Cerebellar nuclear complex (tissue), 1 donor: ENCODE results near the gene DNAH6.
"Not testable (repeated sequence)": the region's sequence is repeated elsewhere in the genome, so short reads cannot be mapped to it uniquely, and the experiment has no call there.

ENCODE experiments used
- DNase-seq, 2 experiments: peaks; one replicate each; lab custom pipeline; 2025; lab: John Stamatoyannopoulos, UW

Gene DNAH6, protein sequence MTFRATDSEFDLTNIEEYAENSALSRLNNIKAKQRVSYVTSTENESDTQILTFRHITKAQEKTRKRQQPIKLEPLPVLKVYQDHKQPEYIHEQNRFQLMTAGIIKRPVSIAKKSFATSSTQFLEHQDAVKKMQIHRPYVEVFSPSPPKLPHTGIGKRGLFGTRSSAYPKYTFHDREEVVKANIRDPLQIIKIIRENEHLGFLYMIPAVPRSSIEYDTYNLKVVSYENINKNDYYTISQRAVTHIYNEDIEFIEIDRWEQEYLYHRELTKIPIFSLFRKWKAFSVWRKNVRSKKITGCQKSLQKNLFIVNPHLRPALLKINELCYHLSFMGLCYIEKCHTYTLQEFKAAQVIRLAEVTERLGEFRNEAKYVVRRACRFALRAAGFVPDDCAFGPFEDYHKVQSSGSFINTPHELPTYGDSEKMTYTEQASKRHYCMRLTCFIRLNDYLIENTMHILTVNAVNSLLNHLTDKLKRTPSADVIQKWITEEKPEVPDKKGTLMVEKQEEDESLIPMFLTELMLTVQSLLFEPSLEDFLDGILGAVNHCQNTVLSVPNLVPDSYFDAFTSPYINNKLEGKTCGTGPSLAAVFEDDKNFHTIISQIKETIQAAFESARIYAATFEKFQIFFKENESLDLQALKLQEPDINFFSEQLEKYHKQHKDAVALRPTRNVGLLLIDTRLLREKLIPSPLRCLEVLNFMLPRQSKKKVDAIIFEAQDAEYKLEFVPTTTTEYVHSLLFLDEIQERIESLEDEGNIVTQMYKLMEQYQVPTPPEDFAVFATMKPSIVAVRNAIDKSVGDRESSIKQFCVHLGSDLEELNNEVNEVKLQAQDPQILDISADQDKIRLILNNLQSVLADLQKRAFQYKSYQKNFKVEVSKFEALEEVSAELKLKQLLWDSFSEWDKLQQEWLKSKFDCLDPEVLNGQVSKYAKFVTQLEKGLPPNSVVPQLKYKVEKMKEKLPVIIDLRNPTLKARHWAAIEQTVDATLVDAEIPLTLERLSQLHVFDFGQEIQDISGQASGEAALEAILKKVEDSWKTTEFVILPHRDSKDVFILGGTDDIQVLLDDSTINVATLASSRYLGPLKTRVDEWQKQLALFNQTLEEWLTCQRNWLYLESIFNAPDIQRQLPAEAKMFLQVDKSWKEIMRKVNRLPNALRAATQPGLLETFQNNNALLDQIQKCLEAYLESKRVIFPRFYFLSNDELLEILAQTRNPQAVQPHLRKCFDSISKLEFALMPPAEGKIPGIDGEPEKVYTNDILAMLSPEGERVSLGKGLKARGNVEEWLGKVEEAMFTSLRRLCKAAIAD (N-terminal part only)

GRCh38 chr2:84516234-84516986 lies at the start of gene DNAH6:
Gene DNAH6, plus strand, starts transcription at chr2:84516498. Its CDS starts 1,329 bp downstream, at chr2:84517827.
- peak; percentile 47 to 89 for DNase-seq

- no peak for DNase-seq
These were observed 48.9 kb upstream of the DNAH6 start for GRCh38 chr2:84467389-84467788.

DNA sequence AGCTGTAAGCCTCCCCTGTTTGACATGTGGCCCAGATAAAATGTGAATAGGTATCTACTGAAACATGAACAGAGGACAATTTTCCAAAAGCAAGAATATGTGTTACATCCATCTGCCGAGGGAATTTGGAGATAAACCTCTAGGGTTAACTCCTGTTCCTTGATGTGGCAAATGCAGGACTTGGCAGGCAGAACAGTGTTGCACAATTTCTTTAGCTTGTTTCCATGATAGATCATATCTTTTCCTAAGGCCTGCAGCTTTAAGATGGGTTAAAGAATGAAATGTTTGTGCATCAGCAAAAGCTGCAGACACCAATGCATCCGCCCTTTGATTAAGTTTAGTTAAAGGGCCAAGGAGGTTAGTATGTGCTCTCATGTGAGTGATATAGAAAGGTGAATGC lies 43.9 kb upstream of the DNAH6 start:
- not testable (repeated sequence) for DNase-seq

DNA sequence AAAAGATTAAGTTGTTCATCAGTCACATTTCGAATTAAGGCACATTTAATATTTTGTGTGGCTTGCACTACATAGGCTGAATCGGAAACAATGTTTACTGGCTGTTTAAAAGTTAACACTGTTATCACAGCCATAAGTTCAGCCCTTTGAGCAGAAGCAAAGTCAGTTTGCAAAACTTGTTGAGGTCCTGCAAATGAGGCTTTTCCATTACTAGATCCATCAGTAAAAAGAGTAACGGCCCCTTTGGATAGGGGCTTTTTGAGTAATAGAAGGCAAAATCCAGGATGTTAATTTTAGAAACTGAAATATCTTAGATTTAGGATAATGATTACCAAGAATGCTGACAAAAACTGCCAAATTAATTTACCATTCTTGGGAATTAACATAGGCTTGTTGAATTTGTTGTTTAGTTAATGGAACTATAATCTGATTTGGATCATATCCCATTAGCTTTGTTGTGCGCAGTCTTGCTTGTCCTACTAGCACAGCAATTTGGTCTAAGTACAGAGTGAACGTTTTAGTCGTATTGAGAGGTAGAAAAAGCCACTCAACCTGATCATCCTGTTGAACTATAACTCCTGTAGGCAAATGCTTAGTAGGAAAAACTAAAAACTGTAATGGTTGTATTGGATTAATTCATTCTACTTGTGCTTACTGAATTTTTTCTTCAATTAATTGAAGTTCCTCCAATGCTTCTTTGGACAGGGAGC lies 43.3 kb upstream of the DNAH6 start:
- no peak for DNase-seq

GRCh38 chr2:84474176-84474575 lies 42.1 kb upstream of the DNAH6 start:
- no peak for DNase-seq

- no peak for DNase-seq
These were observed 38.4 kb upstream of the DNAH6 start for GRCh38 chr2:84477886-84478285.

DNA sequence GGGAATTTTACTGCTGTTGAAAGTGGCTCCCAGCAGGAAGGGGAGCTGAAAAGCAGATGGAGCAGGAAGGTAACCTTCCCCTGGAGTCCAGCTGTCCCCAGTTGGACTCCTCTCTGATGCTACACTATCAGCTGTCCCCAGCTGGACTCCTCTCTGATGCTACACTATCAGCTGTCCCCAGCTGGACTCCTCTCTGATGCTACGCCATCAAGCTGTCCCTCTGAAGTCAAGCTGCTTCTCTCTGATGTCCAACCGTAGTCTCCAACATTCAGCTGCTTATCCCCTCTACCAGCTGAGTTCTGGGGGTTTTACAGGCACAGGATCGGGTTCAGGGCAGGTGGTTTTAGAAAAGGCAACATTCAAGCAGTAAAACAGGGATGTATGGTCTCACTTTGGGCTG lies 37.4 kb upstream of the DNAH6 start:
- DNase-seq, result no peak

DNA sequence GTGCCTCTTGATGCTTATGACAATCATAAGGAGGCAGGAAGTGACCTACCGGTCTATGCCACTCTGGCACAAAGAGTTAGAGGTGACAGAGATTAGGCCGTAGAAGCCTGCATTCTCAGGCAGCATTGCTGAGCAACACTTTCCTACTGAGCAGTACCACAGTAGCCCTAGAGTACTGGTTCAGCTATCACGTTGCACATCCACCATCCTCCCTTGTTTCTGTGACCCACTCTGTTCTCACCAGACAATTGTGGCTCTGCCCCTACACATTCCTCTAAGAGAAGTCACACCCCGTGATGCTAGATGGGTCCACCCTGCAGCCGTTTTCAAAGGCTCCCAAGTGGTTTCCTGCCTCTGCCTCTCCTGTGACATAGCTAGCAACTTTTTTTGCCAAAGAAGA lies 34.6 kb upstream of the DNAH6 start:
- DNase-seq, result no peak

DNA sequence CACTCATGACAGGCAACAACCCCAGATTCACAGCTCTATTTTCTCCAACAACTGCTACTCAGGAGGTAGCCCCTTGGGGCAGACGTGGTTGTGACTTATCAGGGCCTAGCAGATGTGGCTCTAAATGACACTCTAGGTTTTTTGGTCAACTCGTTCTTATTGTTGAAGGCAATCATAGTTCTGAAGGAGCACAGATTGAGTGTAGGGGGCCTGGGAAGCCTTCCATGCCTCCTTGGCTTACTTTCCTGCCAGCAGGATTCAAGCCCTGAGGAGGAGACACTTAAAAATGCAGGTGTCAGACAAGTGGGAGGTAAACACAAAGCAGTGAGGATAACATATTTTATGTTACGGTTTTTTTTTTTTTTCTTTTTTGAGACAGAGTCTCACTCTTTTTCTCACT lies 33.7 kb upstream of the DNAH6 start:
- no peak for DNase-seq

- DNase-seq, result no peak
These were observed 33.0 kb upstream of the DNAH6 start for GRCh38 chr2:84483320-84483719.

DNA sequence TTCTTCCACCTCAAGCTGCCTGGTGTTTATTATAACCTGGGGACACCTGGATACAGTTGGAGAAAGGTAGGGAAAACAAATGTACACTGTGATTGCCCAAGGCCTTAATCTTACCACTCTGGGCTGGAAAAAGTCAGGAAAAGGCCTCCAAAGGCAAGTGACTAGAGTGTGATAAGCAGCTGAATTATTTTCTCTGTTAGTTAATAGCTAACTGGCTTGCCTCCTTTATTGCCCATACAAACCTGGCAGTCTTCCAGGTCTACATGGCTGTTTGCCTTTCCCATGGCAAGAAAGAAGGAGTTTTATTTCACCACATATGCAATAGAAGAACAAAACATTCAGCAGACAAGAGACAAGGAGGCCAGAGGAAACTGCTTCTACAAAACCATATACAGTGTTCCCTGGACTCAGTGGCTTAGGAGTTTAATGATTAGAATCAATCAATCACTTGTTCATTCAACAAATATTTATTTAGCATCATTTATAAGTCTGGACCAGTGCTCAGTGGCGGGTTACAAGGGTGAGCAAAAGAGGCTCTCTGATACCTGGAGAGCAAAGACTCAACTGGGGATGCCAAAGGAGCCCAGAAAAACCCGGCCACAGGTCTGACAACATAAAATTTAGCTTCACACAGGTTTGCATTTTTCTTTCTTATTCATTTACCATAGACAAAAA lies 29.7 kb upstream of the DNAH6 start:
- DNase-seq, result no peak

DNA sequence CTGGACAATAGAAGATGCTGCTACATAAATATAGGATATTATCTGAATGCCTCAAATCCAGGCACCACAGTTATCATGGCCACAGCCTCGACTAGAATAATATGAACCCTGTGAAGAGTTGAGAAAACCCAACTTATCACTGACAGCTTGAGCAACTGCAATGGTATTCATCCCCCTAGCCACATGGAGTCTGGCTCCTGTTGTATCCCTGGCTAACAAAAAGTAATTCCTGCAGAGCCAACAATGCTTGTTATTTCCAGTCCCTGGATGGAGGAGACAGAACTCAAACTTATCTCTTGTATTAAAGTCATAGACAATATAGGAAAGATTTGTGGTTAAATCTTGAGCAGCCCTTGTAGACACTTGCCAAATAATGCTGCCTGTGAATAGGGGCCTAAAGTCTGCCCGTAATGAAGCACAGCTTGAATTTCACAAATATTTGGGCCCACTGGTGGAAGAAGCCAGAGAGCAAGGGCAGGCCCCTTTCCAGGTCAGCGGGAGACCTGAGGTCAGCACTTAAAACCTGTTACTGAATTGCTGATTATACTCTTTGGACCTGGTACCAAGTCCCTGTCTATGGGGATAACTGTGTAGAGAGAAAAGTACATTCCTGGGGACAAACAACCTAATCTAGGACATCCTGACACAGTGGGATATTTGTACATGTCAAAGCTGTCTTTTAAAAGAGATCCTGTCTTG lies 28.9 kb upstream of the DNAH6 start:
- DNase-seq, result no peak

DNA sequence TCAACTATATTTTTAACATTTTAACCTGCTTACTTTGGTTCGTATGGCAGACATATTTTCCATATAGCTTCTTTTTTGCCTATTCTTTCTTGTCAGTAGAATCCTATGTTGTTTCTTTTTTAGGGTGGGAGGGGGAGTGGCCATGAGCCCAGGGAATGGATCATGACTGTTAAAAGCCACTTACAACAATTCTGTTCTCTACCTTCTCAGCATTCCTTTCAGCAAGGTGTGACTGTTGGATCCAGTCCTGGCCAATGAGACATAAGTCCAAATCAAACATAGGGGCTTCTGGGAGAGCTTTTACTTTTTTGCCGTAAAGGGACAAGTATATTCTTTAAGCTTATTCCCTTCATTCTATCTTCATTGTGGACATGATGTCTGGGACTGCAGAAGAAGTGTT lies 25.0 kb upstream of the DNAH6 start:
- no peak for DNase-seq

DNA sequence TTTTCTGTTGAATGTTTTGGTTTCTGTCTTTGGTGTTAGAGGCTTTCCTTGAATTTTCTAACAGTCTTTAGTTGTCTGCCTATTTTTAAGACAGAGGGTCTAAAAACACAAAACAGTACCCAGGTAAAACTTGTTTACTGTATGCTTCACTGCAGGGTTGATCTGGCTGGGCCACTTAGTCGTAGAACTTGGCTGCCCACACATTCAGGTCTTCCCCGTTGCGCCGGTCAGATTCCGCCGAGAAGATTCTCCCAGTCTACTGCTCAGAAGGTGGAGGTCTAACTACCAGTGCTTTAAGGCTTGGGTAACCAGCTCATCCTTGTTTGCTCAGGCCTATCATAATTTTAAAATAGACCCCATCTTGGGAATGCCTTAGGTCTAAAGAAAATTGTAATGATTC lies 24.6 kb upstream of the DNAH6 start:
- DNase-seq, result no peak

GRCh38 chr2:84492571-84492970 lies 23.7 kb upstream of the DNAH6 start:
- no peak for DNase-seq

- DNase-seq, result no peak
These were observed 22.8 kb upstream of the DNAH6 start for GRCh38 chr2:84493514-84493913.

- no peak for DNase-seq
These were observed 22.2 kb upstream of the DNAH6 start for GRCh38 chr2:84494070-84494469.

- peak in 1 of 2 experiments; percentile 1 for DNase-seq
These were observed 20.7 kb upstream of the DNAH6 start for GRCh38 chr2:84495539-84496146.

GRCh38 chr2:84496386-84496785 lies 19.9 kb upstream of the DNAH6 start:
- DNase-seq, result no peak
